OCI-LY3 (cell line): ENCODE data around the gene PRPF39.

Source experiments
- CTCF ChIP-seq: fragments of 200-600, 300-600 bp; sonication (generic); IDR thresholded peaks from 2 replicates; pipeline ENCODE4 v1.5.1; 2014; ENCODE audit warnings: antibody characterized with exemption, low read length, low read depth
- EZH2phosphoT487 ChIP-seq: fragments of 200-600 bp; shearing (Covaris generic); IDR thresholded peaks from 2 replicates; pipeline ENCODE4 v1.6.1; 2018; ENCODE audit warnings: antibody characterized with exemption, mixed run types, low read depth

- TF ChIP-seq CTCF (no peak), EZH2phosphoT487 (no peak)
These were observed 30.4 kb downstream of the PRPF39 start for GRCh38 chr14:45114327-45114726.
